ENCODE measurements around the gene ROR1. TPM values are rescaled to one million over a fixed set of nuclear protein-coding genes. Genes with fewer than 3 reads are reported as not detected.
A peak's percentile ranks its signal among the peaks of the same experiment; 100 is the strongest.

Gene ROR1
- total RNA-seq, 4 donors from 2014 or later = 5.1 to 7.3 (median 6.5) TPM

DNA sequence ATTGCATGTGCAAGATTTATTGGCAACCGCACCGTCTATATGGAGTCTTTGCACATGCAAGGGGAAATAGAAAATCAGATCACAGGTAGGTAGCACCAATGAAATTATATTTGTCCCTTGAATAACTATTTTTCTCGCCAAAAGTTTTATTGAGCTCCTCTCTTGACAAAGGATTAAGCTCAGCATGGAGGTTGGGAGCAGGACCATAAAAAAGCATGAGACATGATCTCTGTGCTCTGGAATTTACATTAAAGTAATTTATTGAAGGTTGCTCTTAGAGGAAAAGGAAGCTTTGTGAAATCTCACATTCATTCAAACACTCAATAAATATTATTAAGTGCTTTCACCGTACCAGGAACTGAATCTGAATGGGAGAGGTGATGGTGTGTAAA is 363.6 kb downstream of the ROR1 start:
- no peaks in the 10 kb centered on the region for H3K27me3 ChIP-seq
- H3K9me3 ChIP-seq = no peaks in the 10 kb centered on the region
- H3K4me3 ChIP-seq = no peak overlapping the region
- 60% methylated on average over 4 of the region's 4 CpGs for WGBS
- no peaks in the 10 kb centered on the region for H3K4me1 ChIP-seq
- H3K27ac ChIP-seq (replicated peaks in 1 of 4) = no peak overlapping the region
- intact Hi-C loops (cut with DNase I) = loop anchor here (5.0 kb wide), 3 partner anchors 365 to 520 kb away; partner anchors contain the start of gene ROR1
- peaks cover 0 to 1% (median 0%) of the 10 kb centered on the region in 4 donors for H3K36me3 ChIP-seq
- TF ChIP-seq EP300 (IDR thresholded peaks at IDR 0.05) (no peak), POLR2AphosphoS5 (IDR thresholded peaks at IDR 0.05) (no peak), POLR2A (IDR thresholded peaks at IDR 0.05; ENCODE audit: low read depth) (no peak), CTCF (IDR thresholded peaks at IDR 0.05) (peak in 1 of 3 experiments; percentile 1)
- no peak for DNase-seq (ENCODE audit: extremely low spot score)

DNA sequence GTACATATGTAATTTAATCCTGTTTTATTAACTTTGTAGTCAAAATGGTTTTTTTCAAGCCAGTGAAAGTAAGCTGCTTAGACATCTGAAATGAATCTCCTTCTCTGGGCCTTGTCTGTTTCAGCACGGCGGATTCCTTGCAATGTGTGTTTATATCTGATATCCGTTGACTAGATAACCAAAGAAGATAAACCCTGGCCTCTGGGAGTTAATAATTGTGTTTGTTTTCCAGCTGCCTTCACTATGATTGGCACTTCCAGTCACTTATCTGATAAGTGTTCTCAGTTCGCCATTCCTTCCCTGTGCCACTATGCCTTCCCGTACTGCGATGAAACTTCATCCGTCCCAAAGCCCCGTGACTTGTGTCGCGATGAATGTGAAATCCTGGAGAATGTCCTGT is 366.1 kb downstream of the ROR1 start:
- Histone ChIP-seq H3K4me3 (no peak overlapping the region), H3K9me3 (no peaks in the 10 kb centered on the region), H3K4me1 (no peaks in the 10 kb centered on the region), H3K27ac (replicated peaks in 1 of 4) (no peak overlapping the region), H3K36me3 (peaks cover 0 to 7% (median 0%) of the 10 kb centered on the region in 4 donors), H3K27me3 (no peaks in the 10 kb centered on the region)
- intact Hi-C loops (cut with DNase I) = loop anchor here (5.0 kb wide), 3 partner anchors 368 to 523 kb away; partner anchors contain the start of gene ROR1
- TF ChIP-seq EP300 (IDR thresholded peaks at IDR 0.05) (no peak), POLR2A (IDR thresholded peaks at IDR 0.05; ENCODE audit: low read depth) (no peak), CTCF (IDR thresholded peaks at IDR 0.05) (no peak), POLR2AphosphoS5 (IDR thresholded peaks at IDR 0.05) (no peak)
- no peak for DNase-seq (ENCODE audit: extremely low spot score)
- WGBS = 89% methylated on average over 10 of the region's 10 CpGs

- Histone ChIP-seq H3K9me3 (no peaks in the 10 kb centered on the region), H3K4me3 (no peak overlapping the region), H3K27ac (replicated peaks in 1 of 4) (no peak overlapping the region), H3K27me3 (no peaks in the 10 kb centered on the region), H3K36me3 (peaks cover 0 to 7% (median 0%) of the 10 kb centered on the region in 4 donors), H3K4me1 (no peaks in the 10 kb centered on the region)
- 48% methylated on average over 2 of the region's 2 CpGs for WGBS
- DNase-seq (ENCODE audit: extremely low spot score) = no peak
- intact Hi-C loops (cut with DNase I) = no loop called here
- TF ChIP-seq CTCF (IDR thresholded peaks at IDR 0.05) = no peak
- TF ChIP-seq EP300 (IDR thresholded peaks at IDR 0.05) = no peak
- TF ChIP-seq POLR2AphosphoS5 (IDR thresholded peaks at IDR 0.05) = no peak
Measured at GRCh38 chr1:64140596-64140995, 366.8 kb downstream of the ROR1 start.

DNA sequence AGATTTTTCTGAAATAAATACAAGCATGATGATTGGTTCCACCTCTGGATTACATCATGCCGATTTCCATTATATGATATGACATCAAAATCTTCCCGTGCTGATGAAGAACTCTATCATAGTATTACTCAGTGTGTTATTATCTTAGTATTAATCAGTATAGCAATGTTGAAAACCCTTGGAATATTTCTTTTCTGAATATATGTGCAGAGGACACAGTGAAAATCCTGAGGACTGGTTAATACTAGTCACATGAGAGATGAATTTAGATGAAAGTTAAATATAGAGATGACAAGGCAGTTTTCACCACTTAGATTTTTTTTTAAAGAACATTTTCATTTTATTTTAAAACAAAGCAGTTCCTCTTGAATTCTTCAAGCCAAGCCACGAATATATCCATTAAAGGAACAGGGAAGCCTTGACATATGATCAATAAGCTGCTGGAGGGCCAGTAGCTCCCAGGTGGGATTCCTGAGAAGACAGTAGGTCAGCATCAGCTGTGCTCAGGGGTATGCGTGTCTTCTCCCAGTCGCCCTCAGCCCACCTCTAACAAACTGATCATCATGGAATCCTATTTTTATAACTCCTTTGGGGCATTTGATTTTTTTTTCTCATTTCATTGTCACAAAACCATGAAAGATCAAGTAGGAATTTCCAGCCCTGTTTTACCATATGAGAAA is 373.4 kb downstream of the ROR1 start:
- Histone ChIP-seq H3K27me3 (no peaks in the 10 kb centered on the region), H3K4me1 (no peaks in the 10 kb centered on the region), H3K27ac (replicated peaks in 1 of 4) (no peak overlapping the region), H3K4me3 (no peak overlapping the region), H3K36me3 (peaks cover 0 to 12% (median 0%) of the 10 kb centered on the region in 4 donors), H3K9me3 (no peaks in the 10 kb centered on the region)
- 87% methylated on average over 5 of the region's 5 CpGs for WGBS
- DNase-seq (ENCODE audit: extremely low spot score) = no peak
- TF ChIP-seq POLR2A (IDR thresholded peaks at IDR 0.05; ENCODE audit: low read depth) (no peak), CTCF (IDR thresholded peaks at IDR 0.05) (no peak), EP300 (IDR thresholded peaks at IDR 0.05) (no peak), POLR2AphosphoS5 (IDR thresholded peaks at IDR 0.05) (no peak)
- intact Hi-C loops (cut with DNase I) = no loop called here

GRCh38 chr1:64147759-64148158 is 373.9 kb downstream of the ROR1 start:
- intact Hi-C loops (cut with DNase I) = no loop called here
- Histone ChIP-seq H3K9me3 (no peaks in the 10 kb centered on the region), H3K27me3 (no peaks in the 10 kb centered on the region), H3K4me3 (no peak overlapping the region), H3K36me3 (peaks cover 0 to 7% (median 0%) of the 10 kb centered on the region in 4 donors), H3K4me1 (no peaks in the 10 kb centered on the region), H3K27ac (replicated peaks in 1 of 4) (no peak overlapping the region)
- 65% methylated on average over 1 of the region's 1 CpG for WGBS
- no peak for DNase-seq (ENCODE audit: extremely low spot score)
- TF ChIP-seq CTCF (IDR thresholded peaks at IDR 0.05) (no peak), EP300 (IDR thresholded peaks at IDR 0.05) (no peak), POLR2AphosphoS5 (IDR thresholded peaks at IDR 0.05) (no peak), POLR2A (IDR thresholded peaks at IDR 0.05; ENCODE audit: low read depth) (no peak)
